H9 (cell line): ENCODE results near the gene SOX14. TPM values are rescaled to one million over a fixed set of nuclear protein-coding genes. Genes with fewer than 3 reads are reported as not detected.

Experiments used
- DNase-seq: peaks from one replicate; pipeline ENCODE4 v3.0.0-alpha.2; 2017
- H2AFZ ChIP-seq: one replicate; pipeline ENCODE4 v1.6.1; 2013; ENCODE audit warnings: mild to moderate bottlenecking, low read length, control low read depth, moderate library complexity
- H2AK5ac ChIP-seq: 2 replicates; pipeline ENCODE4 v1.6.1; 2013; ENCODE audit warnings: low read length, control low read depth, mixed read lengths; ENCODE audit not compliant: insufficient read length
- H2BK120ac ChIP-seq: one replicate; pipeline ENCODE4 v1.6.1; 2013; ENCODE audit warnings: low read depth, mild to moderate bottlenecking, low read length, control low read depth, inconsistent platforms; ENCODE audit not compliant: poor library complexity, severe bottlenecking
- H2BK12ac ChIP-seq: 2 replicates; pipeline ENCODE4 v1.6.1; 2013; ENCODE audit warnings: low read length, control low read depth, mixed read lengths, low read depth; ENCODE audit not compliant: insufficient read length
- H2BK15ac ChIP-seq: 2 replicates; pipeline ENCODE4 v1.6.1; 2013; ENCODE audit warnings: low read depth, low read length, control low read depth
- H2BK20ac ChIP-seq: one replicate; pipeline ENCODE4 v1.6.1; 2013; ENCODE audit warnings: low read depth, mild to moderate bottlenecking, low read length, control low read depth, inconsistent platforms; ENCODE audit not compliant: poor library complexity, severe bottlenecking
- H2BK5ac ChIP-seq: 2 replicates; pipeline ENCODE4 v1.6.1; 2013; ENCODE audit warnings: low read length, control low read depth, mixed read lengths; ENCODE audit not compliant: insufficient read length
- H3K14ac ChIP-seq: 2 replicates; pipeline ENCODE4 v1.6.1; 2013; ENCODE audit warnings: low read length, control low read depth; ENCODE audit not compliant: insufficient read depth
- H3K18ac ChIP-seq: 2 replicates; pipeline ENCODE4 v1.6.1; 2013; ENCODE audit warnings: low read depth, mild to moderate bottlenecking, mixed read lengths, low read length, control low read depth; ENCODE audit not compliant: insufficient read length
- H3K23ac ChIP-seq: 2 replicates; pipeline ENCODE4 v1.6.1; 2013; ENCODE audit warnings: low read length, control low read depth, mixed read lengths, low read depth; ENCODE audit not compliant: insufficient read length
- H3K23me2 ChIP-seq: 2 replicates; pipeline ENCODE4 v1.6.1; 2013; ENCODE audit warnings: low read depth, mild to moderate bottlenecking, mixed read lengths, low read length, control low read depth; ENCODE audit not compliant: insufficient read length, poor library complexity, severe bottlenecking
- H3K27ac ChIP-seq: 2 replicates; pipeline ENCODE4 v1.5.1; 2013; ENCODE audit warnings: low read length, control low read depth, mixed read lengths, low read depth; ENCODE audit not compliant: insufficient read length
- H3K27me3 ChIP-seq: 2 replicates; pipeline ENCODE4 v1.6.1; 2013; ENCODE audit warnings: low read length, control low read depth, inconsistent platforms; ENCODE audit not compliant: insufficient read depth
- H3K4ac ChIP-seq: 2 replicates; pipeline ENCODE4 v1.6.1; 2013; ENCODE audit warnings: low read depth, mild to moderate bottlenecking, control low read depth, inconsistent platforms, low read length, moderate library complexity
- H3K4me1 ChIP-seq: 2 replicates; pipeline ENCODE4 v1.6.1; 2013; ENCODE audit warnings: low read length, control low read depth, inconsistent platforms; ENCODE audit not compliant: insufficient read depth
- H3K4me2 ChIP-seq: 2 replicates; pipeline ENCODE4 v1.6.1; 2013; ENCODE audit warnings: low read length, control low read depth, mixed read lengths; ENCODE audit not compliant: insufficient read length, insufficient read depth
- H3K56ac ChIP-seq: 2 replicates; pipeline ENCODE4 v1.6.1; 2013; ENCODE audit warnings: low read depth, mild to moderate bottlenecking, mixed read lengths, low read length, control low read depth; ENCODE audit not compliant: insufficient read length
- H3K79me1 ChIP-seq: 2 replicates; pipeline ENCODE4 v1.6.1; 2013; ENCODE audit warnings: low read depth, mild to moderate bottlenecking, moderate library complexity, low read length, control low read depth, inconsistent platforms; ENCODE audit not compliant: insufficient read depth, poor library complexity, severe bottlenecking
- H3K79me2 ChIP-seq: 2 replicates; pipeline ENCODE4 v1.6.1; 2013; ENCODE audit warnings: low read length, control low read depth, inconsistent platforms; ENCODE audit not compliant: insufficient read depth
- H3K9ac ChIP-seq: 2 replicates; pipeline ENCODE4 v1.6.1; 2013; ENCODE audit warnings: low read length, control low read depth, mixed read lengths; ENCODE audit not compliant: insufficient read length; ENCODE audit errors: extremely low read depth
- H3K9me3 ChIP-seq: one replicate; pipeline ENCODE4 v1.6.1; 2013; ENCODE audit warnings: low read depth, low read length, inconsistent platforms; ENCODE audit not compliant: control insufficient read depth
- H3T11ph ChIP-seq: one replicate; pipeline ENCODE4 v1.6.1; 2013; ENCODE audit warnings: mild to moderate bottlenecking, low read length, control low read depth, inconsistent platforms
- H4K20me1 ChIP-seq: one replicate; pipeline ENCODE4 v1.6.1; 2013; ENCODE audit not compliant: control insufficient read depth, insufficient read length, insufficient read depth
- H4K5ac ChIP-seq: 2 replicates; pipeline ENCODE4 v1.6.1; 2013; ENCODE audit warnings: low read depth, mild to moderate bottlenecking, mixed read lengths, low read length, control low read depth; ENCODE audit not compliant: insufficient read length
- H4K8ac ChIP-seq: replicated peaks from 2 replicates; pipeline ENCODE4 v1.6.1; 2013; ENCODE audit warnings: low read length, control low read depth, mixed read lengths, low read depth; ENCODE audit not compliant: insufficient read length
- H4K91ac ChIP-seq: 2 replicates; pipeline ENCODE4 v1.6.1; 2013; ENCODE audit warnings: low read depth, mild to moderate bottlenecking, moderate library complexity, mixed read lengths, low read length, control low read depth; ENCODE audit not compliant: insufficient read length
- H3K27ac Mint-ChIP-seq, 3 experiments: 2 replicates in 2 of 3; 3 replicates in 1 of 3; pipeline ENCODE4 v1.8.0; 2020 to 2021; ENCODE audit warnings: mixed read lengths in 3 of 3, mild to moderate bottlenecking in 1 of 3, moderate library complexity in 1 of 3
- H3K27me3 Mint-ChIP-seq: 2 replicates; pipeline ENCODE4 v1.8.0; 2021; ENCODE audit warnings: low read depth, mild to moderate bottlenecking, moderate library complexity, mixed read lengths
- H3K36me3 Mint-ChIP-seq, 3 experiments: 2 replicates in 2 of 3; 3 replicates in 1 of 3; pipeline ENCODE4 v1.8.0; 2020 to 2021; ENCODE audit warnings: low read depth in 3 of 3, mixed read lengths in 3 of 3; ENCODE audit not compliant: insufficient read depth in 1 of 3
- H3K4me1 Mint-ChIP-seq, 2 experiments: 2 replicates each; pipeline ENCODE4 v1.8.0; 2020; ENCODE audit warnings: mixed read lengths in 2 of 2
- H3K4me3 Mint-ChIP-seq, 2 experiments: 2 replicates in 1 of 2; 3 replicates in 1 of 2; pipeline ENCODE4 v1.8.0; 2020 to 2021; ENCODE audit warnings: mild to moderate bottlenecking in 2 of 2, mixed read lengths in 2 of 2, moderate library complexity in 1 of 2
- H3K9me3 Mint-ChIP-seq, 2 experiments: 2 replicates in 1 of 2; 3 replicates in 1 of 2; pipeline ENCODE4 v1.8.0; 2020; ENCODE audit warnings: mild to moderate bottlenecking in 2 of 2, mixed read lengths in 2 of 2, moderate library complexity in 1 of 2
- CTCF ChIP-seq: fragments of 200-600 bp; sonication (generic); conservative IDR thresholded peaks from 3 replicates; pipeline ENCODE4 v1.8.0; 2021; ENCODE audit warnings: antibody characterized with exemption, mild to moderate bottlenecking
- WGBS: extraction: QIAGEN DNeasy Blood & Tissue Kit; methylation state at CpG from one replicate; pipeline ENCODE4 v1.1.7; 2013; ENCODE audit warnings: missing lambda C conversion rate, low lambda C conversion rate, mixed read lengths; ENCODE audit not compliant: insufficient read length; ENCODE audit errors: extremely low coverage; 5-methylcytosine and 5-hydroxymethylcytosine counted together
- total RNA-seq: library from RNA; stranded (reverse); gene quantifications from 2 replicates; pipeline ENCODE4 v1.2.1, GENCODE V29; 2021

SOX14 gene
- total RNA-seq, 1 experiment from 2014 or later = 0.57 TPM

GRCh38 chr3:137762674-137763593, 1.2 kb upstream of the SOX14 start:
- H3K18ac ChIP-seq = no peak overlapping the region
- Mint-ChIP-seq H3K9me3 (peaks cover 0 to 2% of the 10 kb centered on the region in 2 experiments; a peak in 2 of 5 replicates), H3K27ac (no peak overlapping the region), H3K36me3 (peaks cover 0 to 1% (median 0%) of the 10 kb centered on the region in 3 experiments; a peak in 1 of 7 replicates), H3K27me3 (peaks cover 100% of the 10 kb centered on the region), H3K4me3 (peak overlapping the region in 1 of 2 experiments; percentile 86; a peak in 3 of 5 replicates), H3K4me1 (peaks cover 67 to 75% of the 10 kb centered on the region in 2 experiments)
- H4K91ac ChIP-seq = no peak overlapping the region
- H3K9ac ChIP-seq = no peak overlapping the region
- H2BK5ac ChIP-seq = no peak overlapping the region
- H3K27ac ChIP-seq = no peak overlapping the region
- H3K27me3 ChIP-seq = peaks cover 79% of the 10 kb centered on the region
- H2AK5ac ChIP-seq = no peak overlapping the region
- no peak overlapping the region for H3K14ac ChIP-seq
- H3K23ac ChIP-seq = no peak overlapping the region
- no peak overlapping the region for H2BK20ac ChIP-seq
- peak overlapping the region; percentile 64 for H3K4me2 ChIP-seq
- H4K20me1 ChIP-seq = peaks cover 3% of the 10 kb centered on the region
- no peaks in the 10 kb centered on the region for H3K9me3 ChIP-seq
- peaks cover 11% of the 10 kb centered on the region for H3K23me2 ChIP-seq
- no peak overlapping the region for H2BK15ac ChIP-seq
- H3K79me1 ChIP-seq = no peaks in the 10 kb centered on the region
- H4K5ac ChIP-seq = no peak overlapping the region
- no peak overlapping the region for H3K56ac ChIP-seq
- no peak overlapping the region for H3K4ac ChIP-seq
- no peaks in the 10 kb centered on the region for H3K4me1 ChIP-seq
- WGBS = no CpG with 5 or more reads among the region's 34 CpGs
- no peak overlapping the region for H3T11ph ChIP-seq
- no peak overlapping the region for H2BK12ac ChIP-seq
- DNase-seq = no peak
- no peaks in the 10 kb centered on the region for H3K79me2 ChIP-seq
- H4K8ac ChIP-seq = no peak overlapping the region
- TF ChIP-seq CTCF = no peak
- no peak overlapping the region for H2BK120ac ChIP-seq
- H2AFZ ChIP-seq = no peak overlapping the region
